HepG2 (cell line): ENCODE data around the gene ZBED1. TPM values are rescaled to one million over a fixed set of nuclear protein-coding genes. Genes with fewer than 3 reads are reported as not detected.

Source experiments
- ATAC-seq: fragments of 200-7000 bp; cut with Tn5 transposase; 3 replicates; pipeline ENCODE4 v1.9.1; 2020; ENCODE audit warnings: mild to moderate bottlenecking, moderate library complexity
- BruUV-seq: library from RNA; stranded (reverse); fragments of 400-500 nt; replicated peaks from 2 replicates; lab custom pipeline; 2021; lab: Mats Ljungman, UMichigan
- CTCF ChIA-PET: fragments of 300-600 bp; formaldehyde crosslinking; extraction: SDS; loops from one replicate; lab custom pipeline; 2021; ENCODE audit warnings: low total read pairs, inconsistent platforms, low intra/inter-chr PET ratio; lab: Yijun Ruan, JAX
- POLR2A ChIA-PET: fragments of 350-600 bp; sonication (Branson Sonifier 250); formaldehyde crosslinking; loops from one replicate; lab custom pipeline; 2020; ENCODE audit warnings: antibody characterized with exemption, inconsistent platforms; lab: Yijun Ruan, JAX
- DNase-seq: peaks from one replicate; pipeline ENCODE4 v3.0.0-alpha.2; 2015; ENCODE audit warnings: low spot score
- FAIRE-seq: peaks from 3 replicates; lab custom pipeline; 2011; peaks lifted over from hg19 to GRCh38; lab: Jason Lieb, UNC
- H2AFZ ChIP-seq: one replicate; pipeline ENCODE4 v1.6.1; 2011; ENCODE audit warnings: low read length, inconsistent platforms
- H3K27ac ChIP-seq: fragments of 300-600 bp; 3 replicates; pipeline ENCODE4 v1.8.0; 2011; ENCODE audit warnings: mixed run types, mild to moderate bottlenecking, mixed read lengths, low read length, inconsistent platforms; ENCODE audit not compliant: insufficient read depth; ENCODE audit errors: extremely low read length
- H3K27me3 ChIP-seq, 2 experiments: fragments of 200-600 bp in 1 of 2; 2 replicates in 1 of 2; 3 replicates in 1 of 2; pipeline versions ENCODE4 v1.6.0 to v1.8.0; 2011; ENCODE audit warnings: low read length in 2 of 2, mild to moderate bottlenecking in 2 of 2, moderate library complexity in 2 of 2, inconsistent platforms in 1 of 2; ENCODE audit not compliant: insufficient read depth in 2 of 2, control insufficient read depth in 1 of 2
- H3K36me3 ChIP-seq, 2 experiments: fragments of 200-600 bp in 1 of 2; replicated peaks in 1 of 2; 2 replicates in 1 of 2; 3 replicates in 1 of 2; pipeline versions ENCODE4 v1.5.1 to v1.8.0; 2011; ENCODE audit warnings: low read length in 2 of 2, inconsistent platforms in 1 of 2; ENCODE audit not compliant: insufficient read depth in 2 of 2, control insufficient read depth in 1 of 2
- H3K4me1 ChIP-seq: 2 replicates; pipeline ENCODE4 v1.5.1; 2012; ENCODE audit warnings: low read length, inconsistent platforms; ENCODE audit not compliant: insufficient read depth
- H3K4me2 ChIP-seq: 2 replicates; pipeline ENCODE4 v1.6.0; 2011; ENCODE audit warnings: low read depth, low read length, inconsistent platforms
- H3K4me3 ChIP-seq, 3 experiments: fragments of 200-600 bp in 1 of 3; sonication (generic), shearing (Covaris generic) in 1 of 3; replicated peaks in 1 of 3; 2 replicates each; pipeline ENCODE4 v1.5.1; 2011 to 2016; ENCODE audit warnings: low read length in 3 of 3, inconsistent platforms in 2 of 3, low read depth in 2 of 3, mild to moderate bottlenecking in 2 of 3, control low read depth in 1 of 3, mixed read lengths in 1 of 3; ENCODE audit not compliant: insufficient read depth in 1 of 3
- H3K79me2 ChIP-seq: one replicate; pipeline ENCODE4 v1.6.1; 2011; ENCODE audit warnings: low read length, inconsistent platforms; ENCODE audit not compliant: insufficient read depth
- H3K9ac ChIP-seq: 2 replicates; pipeline ENCODE4 v1.6.0; 2011; ENCODE audit warnings: mild to moderate bottlenecking, low read depth, low read length, inconsistent platforms; ENCODE audit not compliant: insufficient read depth
- H3K9me3 ChIP-seq: 2 replicates; pipeline ENCODE4 v1.5.1; 2012; ENCODE audit warnings: mild to moderate bottlenecking, low read length
- H4K20me1 ChIP-seq: 2 replicates; pipeline ENCODE4 v1.6.0; 2011; ENCODE audit warnings: inconsistent platforms, mild to moderate bottlenecking, low read length, moderate library complexity; ENCODE audit not compliant: insufficient read depth
- ADNP ChIP-seq: sonication (generic); formaldehyde crosslinking; IDR thresholded peaks from 2 replicates; pipeline ENCODE4 v1.4.0; 2020; ENCODE audit warnings: missing genetic modification reagents
- ATF2 ChIP-seq: sonication (generic); formaldehyde crosslinking; IDR thresholded peaks from 2 replicates; pipeline ENCODE4 v1.4.0; 2020; ENCODE audit warnings: missing genetic modification reagents
- CCDC6 ChIP-seq: sonication (generic); formaldehyde crosslinking; IDR thresholded peaks from 2 replicates; pipeline ENCODE4 v1.8.1; 2022; ENCODE audit warnings: mild to moderate bottlenecking, missing genetic modification reagents, moderate library complexity
- ELF3 ChIP-seq: IDR thresholded peaks from 2 replicates; pipeline ENCODE4 v1.6.1; 2016; ENCODE audit warnings: missing genetic modification reagents, missing compliant biosample characterization
- HDAC2 ChIP-seq: sonication (generic); formaldehyde crosslinking; IDR thresholded peaks from 2 replicates; pipeline ENCODE4 v1.4.0; 2020; ENCODE audit warnings: missing genetic modification reagents
- PHB2 ChIP-seq: fragments of 450-650 bp; IDR thresholded peaks from 2 replicates; pipeline ENCODE4 v1.6.1; 2018; ENCODE audit not compliant: partially characterized antibody
- REXO4 ChIP-seq: sonication (generic); formaldehyde crosslinking; IDR thresholded peaks from 2 replicates; pipeline ENCODE4 v1.8.0; 2022; ENCODE audit warnings: missing genetic modification reagents, mild to moderate bottlenecking, borderline replicate concordance
- TBX2 ChIP-seq: sonication (generic); formaldehyde crosslinking; IDR thresholded peaks from 2 replicates; pipeline ENCODE4 v1.5.0; 2020; ENCODE audit warnings: missing genetic modification reagents, mild to moderate bottlenecking, borderline replicate concordance
- ZNF260 ChIP-seq: sonication (generic); formaldehyde crosslinking; IDR thresholded peaks from 2 replicates; pipeline ENCODE4 v1.4.0; 2020; ENCODE audit warnings: missing genetic modification reagents, low read depth, mild to moderate bottlenecking, borderline replicate concordance
- ZNF282 ChIP-seq: fragments of 450-650 bp; IDR thresholded peaks from 2 replicates; pipeline ENCODE4 v1.6.1; 2018; ENCODE audit not compliant: partially characterized antibody
- ZNF557 ChIP-seq: sonication (generic); formaldehyde crosslinking; IDR thresholded peaks from 2 replicates; pipeline ENCODE4 v1.4.0; 2020; ENCODE audit warnings: missing genetic modification reagents
- ZNF577 ChIP-seq: sonication (generic); formaldehyde crosslinking; IDR thresholded peaks from 2 replicates; pipeline ENCODE4 v1.4.0; 2020; ENCODE audit warnings: mild to moderate bottlenecking, low read depth, missing genetic modification reagents, borderline replicate concordance
- ZNF607 ChIP-seq: sonication (generic); formaldehyde crosslinking; IDR thresholded peaks from 2 replicates; pipeline ENCODE4 v1.5.1; 2020; ENCODE audit warnings: missing genetic modification reagents, mild to moderate bottlenecking, borderline replicate concordance
- ZNF660 ChIP-seq: sonication (generic); formaldehyde crosslinking; IDR thresholded peaks from 2 replicates; pipeline ENCODE4 v1.5.1; 2020; ENCODE audit warnings: mild to moderate bottlenecking, low read depth, missing genetic modification reagents, borderline replicate concordance
- ZNF720 ChIP-seq: sonication (generic); formaldehyde crosslinking; IDR thresholded peaks from 2 replicates; pipeline ENCODE4 v1.4.0; 2020; ENCODE audit warnings: missing genetic modification reagents
- ZNF800 ChIP-seq: sonication (generic); formaldehyde crosslinking; IDR thresholded peaks from 2 replicates; pipeline ENCODE4 v1.4.0; 2020; ENCODE audit warnings: missing genetic modification reagents
- ZNF891 ChIP-seq: sonication (generic); formaldehyde crosslinking; IDR thresholded peaks from 2 replicates; pipeline ENCODE4 v1.5.0; 2020; ENCODE audit warnings: mild to moderate bottlenecking, missing genetic modification reagents
- whole genome bisulfite sequencing: methylation state at CpG from one replicate; pipeline ENCODE4 v1.1.6; 2017; ENCODE audit warnings: low lambda C conversion rate; 5-methylcytosine and 5-hydroxymethylcytosine counted together
- in situ Hi-C: cut with HindIII; loops from 2 replicates; pipeline ENCODE4 v1.10.0; 2017; ENCODE audit warnings: low pct_unique_long_range_greater_than_20kb; ENCODE audit not compliant: extremely low pct_ligation_motif_present
- intact Hi-C: fragments of 100-400 bp; cut with micrococcal nuclease; formaldehyde crosslinking; loops from one replicate; pipeline ENCODE4 v1.10.0; 2022; ENCODE audit not compliant: unreplicated experiment
- polyA plus RNA-seq, 8 experiments: library from polyadenylated mRNA; depleted of rRNA in 3 of 8; stranded (reverse) in 7 of 8; unstranded in 1 of 8; fragments of >200 nt; fragmentation: Illumina TruSeq in 4 of 8; extraction: Trizol in 4 of 8; gene quantifications; 2 replicates each; pipeline versions ENCODE4 v1.2.1 to v1.2.3, GENCODE V29; 2011 to 2016; ENCODE audit warnings: low read depth in 4 of 8, missing spikeins in 1 of 8, mixed read lengths in 1 of 8; ENCODE audit not compliant: insufficient read depth in 1 of 8
- total RNA-seq, 5 experiments: library from RNA; depleted of rRNA; stranded (reverse); fragments of >200 nt; fragmentation: Illumina TruSeq; extraction: Trizol; gene quantifications; 2 replicates each; pipeline ENCODE4 v1.2.3, GENCODE V29; 2016; ENCODE audit warnings: low read depth in 1 of 5

Gene ZBED1
- total and polyA plus RNA-seq, 2 of the 13 experiments (the other 11 are each of a cell fraction or from before 2014, with no cell fraction given): 20.0 to 29.8 TPM

- TF ChIP-seq PHB2: no peak
- no peak for TF ChIP-seq HDAC2 (CRISPR knock-in tag)
- TF ChIP-seq ZNF557 (CRISPR knock-in tag): no peak
- no peak for TF ChIP-seq ZNF660 (CRISPR knock-in tag)
- TF ChIP-seq ATF2: no peak
- TF ChIP-seq ZNF282: no peak
Measured at GRCh38 chrX:2452799-2453198, 48.0 kb downstream of the ZBED1 start (continued).

GRCh38 chrX:2452317-2452784, 48.4 kb downstream of the ZBED1 start:
- DNase-seq: no peak
- peaks cover 10% of the 10 kb centered on the region for H3K79me2 ChIP-seq
- no peak for ATAC-seq
- no peak overlapping the region for H3K27ac ChIP-seq
- no peaks in the 10 kb centered on the region for H3K4me1 ChIP-seq
- ChIA-PET POLR2A (no interaction called here), CTCF (no interaction called here)
- intact Hi-C loops (no loop called here), in situ Hi-C loops (no loop called here)
- TF ChIP-seq ZNF607: no peak
- no peak for TF ChIP-seq TBX2 (CRISPR knock-in tag)
- TF ChIP-seq CCDC6: no peak
- TF ChIP-seq ZNF260 (CRISPR knock-in tag): no peak
- TF ChIP-seq ZNF891: no peak
- no peak for TF ChIP-seq ADNP (CRISPR knock-in tag)
- no peak for TF ChIP-seq ELF3 (CRISPR knock-in tag)
- TF ChIP-seq ZNF577 (CRISPR knock-in tag): no peak
- no peak for TF ChIP-seq ZNF720 (CRISPR knock-in tag)
- no peak for TF ChIP-seq ZNF800
- TF ChIP-seq REXO4 (CRISPR knock-in tag): no peak
- H3K36me3 ChIP-seq: no peaks in the 10 kb centered on the region
- WGBS: 96% methylated on average over 22 of the region's 22 CpGs
- H3K4me2 ChIP-seq: no peak overlapping the region
- FAIRE-seq: no peak
- BruUV-seq: no TSS peak
- no peak overlapping the region for H3K4me3 ChIP-seq
- H3K27me3 ChIP-seq: no peaks in the 10 kb centered on the region
- H4K20me1 ChIP-seq: no peaks in the 10 kb centered on the region; the same call in 1 of the 2 replicates
- no peaks in the 10 kb centered on the region for H3K9me3 ChIP-seq
- no peak overlapping the region for H3K9ac ChIP-seq
- no peak overlapping the region for H2AFZ ChIP-seq
